NCI-H748 (cell line): ENCODE results near the gene AMELY.
"Not testable (repeated sequence)": the region's sequence is repeated elsewhere in the genome, so short reads cannot be mapped to it uniquely, and the experiment has no call there.

Experiments used
- DNase-seq: peaks from one replicate; lab custom pipeline; 2025; ENCODE audit not compliant: unreplicated experiment; lab: John Stamatoyannopoulos, UW

The AMELY gene, protein sequence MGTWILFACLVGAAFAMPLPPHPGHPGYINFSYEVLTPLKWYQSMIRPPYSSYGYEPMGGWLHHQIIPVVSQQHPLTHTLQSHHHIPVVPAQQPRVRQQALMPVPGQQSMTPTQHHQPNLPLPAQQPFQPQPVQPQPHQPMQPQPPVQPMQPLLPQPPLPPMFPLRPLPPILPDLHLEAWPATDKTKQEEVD

DNA sequence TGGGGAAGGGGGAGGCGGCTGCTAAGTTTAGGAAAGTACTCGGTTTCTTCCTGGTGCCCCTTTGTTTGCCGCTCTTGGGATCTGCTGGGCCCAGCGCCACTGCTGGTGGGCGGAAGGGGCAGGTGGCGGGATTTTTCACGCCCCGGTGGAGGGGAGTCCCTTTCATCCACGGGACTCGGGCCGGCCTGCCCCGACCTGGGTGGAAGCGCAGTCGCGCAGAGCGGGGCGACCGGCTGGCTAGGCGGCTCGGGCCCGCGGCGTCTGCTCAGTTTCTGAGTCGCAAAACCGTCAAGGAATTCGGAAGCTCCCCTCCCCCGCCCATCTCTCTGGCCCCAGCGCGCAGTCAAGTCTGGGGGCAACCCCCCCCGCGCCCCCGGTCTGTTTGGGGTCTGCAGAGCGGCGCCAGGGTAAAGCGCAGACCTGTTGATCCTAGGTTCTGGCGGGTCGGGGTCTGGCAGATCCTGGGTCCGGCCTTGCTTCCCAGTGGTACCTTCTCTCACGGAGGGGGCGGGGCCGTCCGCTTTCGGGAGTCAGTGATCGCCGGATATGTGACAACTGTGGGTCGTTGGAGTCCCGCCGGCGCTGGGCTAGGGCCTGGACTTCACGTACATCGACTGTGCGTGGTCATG, at the start of gene AMELY:
Gene AMELY (minus strand): TSS at position 500 of the 629 bp plus-strand sequence. CDS start 39,144 bp downstream, outside the sequence.
- no peak for DNase-seq

DNA sequence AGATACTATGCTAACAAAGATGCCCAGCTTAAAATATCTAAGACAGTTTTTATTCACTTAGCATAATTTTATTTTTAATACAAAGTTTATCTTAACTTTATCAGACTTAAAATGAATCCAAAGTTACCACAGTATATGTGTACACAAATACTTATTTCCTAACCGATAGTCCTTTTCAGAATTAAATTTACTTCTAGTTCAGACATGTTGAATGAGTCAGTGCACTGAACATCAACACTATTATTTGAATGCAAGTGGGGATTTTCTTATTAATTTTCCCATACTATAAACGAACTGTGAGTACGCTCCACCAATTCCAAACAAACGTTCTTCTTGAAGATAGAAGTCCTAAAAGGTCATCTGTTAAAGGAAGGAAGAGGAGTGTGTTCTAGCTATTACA, 38.4 kb upstream of the AMELY start:
- DNase-seq: no peak

DNA sequence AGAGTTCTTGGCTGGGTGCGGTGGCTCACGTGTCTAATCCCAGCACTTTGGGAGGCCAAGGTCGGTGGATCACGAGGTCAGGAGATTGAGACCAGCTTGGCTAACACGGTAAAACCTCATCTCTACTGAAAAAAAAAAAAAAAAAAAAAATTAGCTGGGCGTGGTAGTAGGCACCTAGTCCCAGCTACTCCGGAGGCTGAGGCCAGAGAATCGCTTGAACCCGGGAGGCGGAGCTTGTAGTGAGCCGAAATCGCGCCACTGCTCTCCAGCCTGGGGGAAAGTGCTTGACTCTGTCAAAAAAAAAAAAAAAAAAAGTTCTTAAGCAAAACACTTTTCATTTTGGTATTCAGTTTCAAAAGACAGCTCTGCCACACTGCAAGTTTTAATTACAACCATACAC, 36.8 kb upstream of the AMELY start:
- no peak for DNase-seq

DNA sequence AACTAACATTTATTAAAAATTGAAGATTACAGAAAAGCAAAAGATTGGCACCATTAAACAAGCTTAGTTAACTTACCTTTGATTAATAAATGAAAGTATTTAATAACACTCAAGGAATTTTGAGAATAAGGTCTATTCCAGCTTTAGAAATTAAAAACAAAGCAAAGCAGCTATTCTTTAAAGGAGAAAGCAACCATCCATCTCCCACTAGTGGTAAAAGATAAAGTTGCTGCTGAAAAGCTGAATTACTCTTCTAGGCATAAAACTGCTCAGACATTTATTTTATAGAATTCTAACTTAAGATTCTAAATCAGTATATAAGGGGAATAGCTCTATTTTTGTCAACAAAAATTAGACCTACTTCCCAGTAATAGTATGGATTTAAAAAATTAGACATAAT, 36.1 kb upstream of the AMELY start:
- DNase-seq: no peak

DNA sequence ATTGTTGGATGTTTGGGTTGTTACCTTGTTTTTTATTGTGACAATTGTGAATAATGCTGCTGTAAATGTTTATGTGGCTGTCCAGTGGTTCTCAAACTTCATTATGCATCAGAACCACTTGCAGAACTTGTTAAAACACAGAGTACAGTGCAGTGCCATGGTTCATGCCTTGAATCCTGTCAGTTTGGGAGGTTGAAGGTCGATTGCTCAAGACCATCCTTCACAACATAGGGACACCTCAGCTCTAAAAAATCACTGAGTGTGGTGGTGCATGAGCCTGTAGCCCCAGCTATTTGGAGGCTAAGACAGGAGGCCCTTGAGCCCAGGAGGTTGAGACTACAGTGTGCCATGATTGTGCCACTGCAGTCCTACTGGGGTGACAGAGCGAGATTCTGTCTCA, 23.9 kb upstream of the AMELY start:
- no peak for DNase-seq

DNA sequence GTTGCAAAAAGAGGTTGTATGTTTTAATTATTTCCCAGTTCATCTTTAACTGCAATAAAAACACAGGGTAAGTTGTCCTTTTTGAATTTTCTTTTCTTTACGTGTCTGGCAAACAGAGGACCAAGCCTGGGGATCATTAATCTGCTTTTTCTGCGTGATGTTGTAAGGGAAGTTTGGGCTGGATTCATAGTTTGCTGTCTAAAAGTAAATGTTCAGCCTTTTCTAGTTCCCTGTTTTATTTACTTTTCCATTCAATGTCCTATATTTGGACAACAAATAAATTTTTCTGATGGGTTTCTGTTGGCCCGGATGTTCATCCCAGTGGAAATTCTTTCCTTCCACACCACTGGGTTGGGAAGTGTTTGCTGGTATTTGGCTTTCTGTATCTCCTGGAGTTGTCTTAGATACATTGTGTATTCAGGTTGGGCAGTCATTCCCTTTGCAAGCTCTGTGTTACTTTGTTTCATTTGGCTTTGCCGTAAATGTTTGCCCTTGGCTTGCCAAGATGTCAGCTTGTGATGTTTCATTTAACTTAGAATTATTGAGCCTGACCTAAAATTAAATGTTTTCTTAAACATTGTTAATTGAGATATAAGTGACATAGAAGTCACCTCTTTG, 20.3 kb upstream of the AMELY start:
- DNase-seq: no peak

DNA sequence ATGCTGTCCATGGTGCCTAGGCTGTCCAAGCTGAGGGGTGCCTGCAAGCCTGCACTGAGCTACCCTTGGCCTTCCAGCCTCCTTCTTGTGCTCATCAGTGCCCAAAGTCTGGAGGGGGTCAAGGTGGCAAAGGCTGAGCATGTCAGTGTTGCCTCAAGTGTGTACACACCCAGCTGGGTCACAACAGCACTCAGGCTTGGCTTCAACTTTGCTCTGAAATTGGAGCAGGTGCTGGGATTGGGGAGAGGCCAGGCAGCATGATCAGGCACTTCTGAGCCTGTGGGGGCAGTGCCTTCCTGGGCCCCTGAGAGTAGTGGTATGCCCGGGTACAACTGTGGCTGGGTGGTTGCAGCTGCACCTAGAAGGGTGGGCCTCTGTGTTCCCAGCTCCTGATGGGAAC, 17.7 kb upstream of the AMELY start:
- no peak for DNase-seq

DNA sequence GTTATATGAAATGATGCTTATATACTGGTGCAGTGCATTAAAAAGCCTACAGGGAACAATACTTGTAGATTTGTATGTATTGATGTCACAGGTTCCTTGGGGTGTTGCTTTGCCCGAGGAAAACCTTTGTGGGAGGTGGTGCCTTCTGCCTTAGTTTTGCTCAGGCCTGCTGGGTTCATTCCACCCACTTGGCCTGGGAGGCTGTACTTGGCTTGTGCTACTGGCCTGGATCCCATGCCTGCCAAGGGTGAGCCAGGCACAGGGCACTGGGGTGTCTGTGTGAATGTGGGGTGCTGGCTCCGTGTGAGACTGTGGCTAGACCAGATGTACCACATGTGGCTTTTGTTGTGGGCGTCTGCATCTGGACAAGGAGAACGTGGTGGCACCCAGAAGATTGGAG, 16.7 kb upstream of the AMELY start:
- DNase-seq: no peak

DNA sequence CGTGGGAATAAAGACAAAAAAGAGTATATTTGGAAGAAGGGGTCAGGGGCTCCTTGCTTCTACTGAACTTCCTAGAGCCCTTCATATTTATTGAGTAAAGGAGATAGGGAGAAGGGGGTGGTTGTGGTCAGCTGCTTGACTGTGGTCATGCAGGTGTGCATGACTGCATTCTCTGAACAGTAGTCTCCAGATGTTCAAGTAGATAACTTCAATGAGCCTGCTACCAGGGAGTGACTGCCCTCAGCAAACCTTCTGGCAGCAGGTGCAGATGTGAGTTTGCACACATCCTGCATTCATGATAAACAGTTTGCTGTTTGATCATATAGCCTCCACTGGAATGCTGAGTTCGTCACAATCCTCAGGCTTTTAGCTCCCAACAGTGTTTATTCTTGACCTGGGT, 9.5 kb upstream of the AMELY start:
- no peak for DNase-seq

DNA sequence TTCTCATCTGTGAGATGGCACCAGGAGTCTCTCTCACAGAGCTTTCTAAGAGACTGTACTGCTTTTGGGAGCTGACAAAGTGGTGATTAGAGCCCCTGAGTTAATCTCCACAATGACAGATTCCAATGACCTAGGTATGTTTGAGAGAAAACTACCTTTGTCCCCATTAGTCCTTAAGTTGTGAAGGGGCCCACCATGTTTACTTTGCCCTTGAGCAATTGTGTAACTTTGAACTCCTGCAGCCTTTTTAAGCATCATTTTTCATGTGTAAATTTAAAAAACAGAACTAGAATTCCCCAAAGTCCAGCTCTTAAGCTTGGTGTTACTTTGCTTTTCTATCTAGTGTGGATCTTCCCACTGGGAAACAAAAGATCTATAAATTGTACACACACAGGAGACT, 1.8 kb upstream of the AMELY start:
- DNase-seq: no peak

DNA sequence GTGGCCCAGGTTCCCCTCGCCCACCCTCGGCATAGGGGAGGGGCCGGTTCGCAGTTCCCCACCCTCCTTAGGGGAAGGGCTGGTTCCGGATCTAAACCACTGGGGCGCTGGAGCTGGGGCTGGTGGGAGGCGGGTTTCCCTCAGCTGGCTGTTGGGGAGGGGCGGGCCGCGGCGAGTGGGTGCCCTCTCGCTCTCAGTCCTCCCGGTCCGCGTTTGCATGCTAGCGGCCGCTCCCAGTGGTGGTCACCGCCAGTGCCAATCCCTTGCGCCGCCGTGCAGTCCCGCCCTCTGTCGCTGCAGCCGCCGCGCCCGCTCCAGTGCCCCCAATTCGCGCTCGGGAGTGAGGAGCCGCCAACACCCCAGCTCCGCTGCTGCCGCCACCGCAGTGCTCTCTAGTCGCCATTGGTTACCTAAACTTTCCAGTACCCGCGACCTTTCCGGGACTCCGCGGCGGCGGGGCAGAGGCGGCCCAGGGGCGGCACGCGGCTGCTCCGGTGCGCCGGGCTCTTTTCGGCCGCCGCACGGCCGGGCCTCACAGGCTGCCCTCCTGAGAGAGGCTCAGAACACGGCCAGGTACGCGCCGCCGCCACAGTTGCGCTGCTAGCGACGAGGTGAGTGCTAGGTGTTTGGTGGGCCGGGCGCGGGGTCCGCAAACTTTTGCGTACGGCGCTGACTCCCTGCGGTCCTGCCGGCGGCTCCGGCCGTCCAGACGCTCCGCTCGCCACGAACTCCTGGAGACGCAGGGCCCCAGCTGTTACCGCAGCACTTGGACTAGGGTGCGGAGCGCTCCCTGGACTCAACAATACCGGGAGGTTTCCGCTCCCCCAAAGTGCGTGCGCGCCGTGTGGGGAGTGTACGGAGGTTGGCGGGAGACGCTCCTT, 940 bp downstream of the AMELY start, which contains the start of gene TBL1Y:
Gene TBL1Y (plus strand): TSS at position 326 of the 881 bp plus-strand sequence. CDS start 114,388 bp downstream, outside the sequence.
- no peak for DNase-seq

DNA sequence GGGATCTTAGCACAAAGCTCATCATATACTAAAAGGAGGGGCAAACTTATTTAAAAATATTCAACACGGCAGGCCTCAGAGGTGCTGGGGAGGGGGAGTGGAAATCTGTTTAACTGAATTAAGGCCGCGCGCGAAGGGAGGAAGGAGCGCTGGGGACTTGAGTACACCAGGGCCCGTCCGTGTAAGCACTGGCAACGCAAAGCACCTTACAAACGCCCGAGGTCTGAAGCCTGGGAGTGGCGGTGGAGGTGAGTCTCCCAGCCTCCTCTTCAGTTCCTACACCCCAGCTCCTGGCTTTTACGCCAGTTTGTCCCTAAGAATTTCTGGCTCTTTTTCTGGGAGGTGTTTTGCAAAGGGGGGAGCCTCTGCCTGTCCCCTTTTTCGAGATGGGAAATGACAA, 1.7 kb downstream of the AMELY start:
- DNase-seq: no peak

DNA sequence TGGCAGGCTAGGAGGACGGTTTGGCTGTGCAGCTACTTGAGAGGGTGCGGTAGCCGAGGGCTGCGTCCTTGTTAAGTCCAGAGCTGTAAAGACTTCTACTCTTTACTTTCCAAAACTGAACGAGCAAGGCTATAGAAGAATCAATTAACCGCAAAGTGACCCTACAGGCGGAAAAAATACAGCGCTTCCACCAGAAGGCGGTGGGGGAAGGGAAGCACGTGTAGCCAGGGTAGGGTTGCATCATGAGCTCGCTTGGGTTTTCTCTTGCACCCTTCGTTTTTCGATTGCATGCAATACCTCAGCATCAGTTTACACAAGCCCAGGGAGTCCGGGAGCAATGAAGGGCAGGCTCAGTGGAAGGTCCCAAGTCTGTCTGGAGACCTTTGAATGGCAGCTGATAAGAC, 2.4 kb downstream of the AMELY start:
- DNase-seq: no peak

DNA sequence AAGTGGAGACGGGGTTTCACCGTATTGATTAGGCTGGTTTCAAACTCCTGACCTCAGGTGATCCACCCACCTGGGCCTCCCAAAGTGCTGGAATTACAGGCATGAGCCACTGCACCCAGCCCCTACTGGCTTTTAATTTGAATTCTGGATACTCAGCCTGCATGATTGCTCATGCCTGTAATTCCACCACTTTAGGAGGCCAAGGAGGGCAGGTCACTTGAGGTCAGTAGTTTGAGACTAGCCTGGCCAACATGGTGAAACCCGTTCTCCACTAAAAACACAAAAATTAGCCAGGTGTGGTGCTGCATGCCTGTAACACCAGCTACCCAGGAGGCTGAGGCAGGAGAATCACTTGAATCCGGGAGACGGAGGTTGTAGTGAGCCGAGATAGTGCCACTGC, 3.5 kb downstream of the AMELY start:
- DNase-seq: not testable (repeated sequence)

DNA sequence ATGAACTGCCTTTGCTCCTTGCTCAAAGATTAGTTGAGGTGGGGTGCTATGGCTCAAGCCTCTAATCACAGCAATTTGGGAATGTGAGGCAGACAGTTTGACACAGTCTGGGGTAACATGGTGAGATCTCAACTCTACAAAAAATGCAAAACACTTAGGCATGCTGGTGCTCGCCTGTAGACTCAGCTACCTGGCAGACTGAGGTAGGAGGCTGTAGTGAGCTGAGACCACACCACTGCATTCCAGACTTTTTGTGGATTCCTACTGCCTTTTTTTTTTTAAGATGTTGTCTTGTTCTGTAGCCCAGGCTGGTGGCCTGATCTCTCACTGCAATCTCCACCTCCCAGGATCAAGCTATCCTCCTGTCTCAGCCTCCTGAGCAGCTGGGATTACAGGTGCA, 4.0 kb downstream of the AMELY start:
- DNase-seq: no peak

DNA sequence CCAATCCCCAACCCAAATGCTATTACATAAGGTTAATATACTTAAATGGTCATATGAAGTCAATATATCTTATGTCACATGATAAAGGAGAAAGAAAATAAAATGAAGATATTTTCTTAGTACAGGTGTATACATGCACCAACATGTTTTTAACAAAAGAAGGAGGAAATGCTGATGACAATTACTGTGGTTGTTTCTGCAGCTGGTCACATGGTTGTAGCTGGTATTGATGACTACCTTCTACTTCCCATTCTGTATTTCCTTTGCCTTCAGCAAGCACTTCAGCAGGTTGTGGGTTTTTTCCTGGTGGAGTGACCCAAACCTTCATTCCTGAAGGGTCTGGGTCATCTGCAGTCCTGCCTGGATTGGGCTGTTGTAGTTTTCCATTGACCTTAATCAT, 9.4 kb downstream of the AMELY start:
- DNase-seq: not testable (repeated sequence)

DNA sequence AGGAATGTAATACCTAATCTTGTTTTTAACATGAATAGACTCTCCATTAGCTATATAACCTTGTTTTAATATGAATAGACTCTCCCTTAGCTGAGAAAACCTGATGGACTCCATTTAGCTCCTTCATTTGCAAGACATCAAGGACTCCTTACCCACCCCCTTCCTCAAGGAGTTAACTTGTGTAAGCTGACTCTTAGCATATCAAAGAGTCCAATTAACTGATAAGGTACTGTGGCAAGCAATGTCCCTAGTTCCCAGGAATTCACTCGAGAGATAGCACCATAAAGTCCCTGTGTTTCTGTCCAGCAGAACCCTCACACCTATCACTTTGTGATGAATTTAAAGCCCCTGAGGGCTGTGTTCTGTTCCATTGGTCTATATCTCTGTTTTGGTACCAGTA, 16.3 kb downstream of the AMELY start:
- no peak for DNase-seq

DNA sequence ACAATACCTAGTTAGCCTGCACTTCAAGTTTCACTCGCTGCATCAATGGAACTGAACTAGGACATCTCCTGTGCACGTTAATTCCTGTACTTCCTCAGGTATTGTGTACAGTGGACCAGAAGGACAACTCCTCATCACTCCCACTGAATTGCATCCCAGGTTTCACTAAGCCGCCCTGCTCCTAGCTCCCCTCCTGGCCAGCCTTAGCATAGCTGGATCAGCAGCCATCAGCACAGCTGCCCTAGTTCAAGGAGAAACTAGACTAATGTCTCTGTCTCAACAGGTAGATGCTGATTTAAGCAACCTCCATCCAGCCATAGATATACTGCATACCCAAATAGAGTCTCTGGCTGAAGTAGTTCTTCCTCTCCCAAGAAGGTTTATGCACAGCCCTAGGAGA, 17.1 kb downstream of the AMELY start:
- DNase-seq: no peak

DNA sequence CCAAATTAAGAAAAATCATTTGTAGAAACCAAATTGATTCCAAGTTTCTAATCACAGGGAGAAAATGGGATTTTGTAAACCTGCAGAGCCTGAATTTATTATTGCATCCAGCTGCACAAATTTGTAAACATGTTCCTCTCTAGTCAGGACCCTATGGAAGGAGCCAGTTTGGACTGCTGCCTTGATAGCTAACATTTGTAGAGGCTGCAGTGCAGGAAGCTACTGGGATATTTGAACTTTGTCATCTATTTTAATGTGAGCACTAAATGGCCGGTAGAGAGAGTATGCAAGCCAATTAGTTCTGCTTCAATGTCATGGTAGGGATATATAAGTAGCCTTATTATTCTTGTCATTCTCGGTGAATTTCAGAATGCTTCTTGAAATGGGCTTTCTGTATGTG, 62.2 kb downstream of the AMELY start:
- no peak for DNase-seq

DNA sequence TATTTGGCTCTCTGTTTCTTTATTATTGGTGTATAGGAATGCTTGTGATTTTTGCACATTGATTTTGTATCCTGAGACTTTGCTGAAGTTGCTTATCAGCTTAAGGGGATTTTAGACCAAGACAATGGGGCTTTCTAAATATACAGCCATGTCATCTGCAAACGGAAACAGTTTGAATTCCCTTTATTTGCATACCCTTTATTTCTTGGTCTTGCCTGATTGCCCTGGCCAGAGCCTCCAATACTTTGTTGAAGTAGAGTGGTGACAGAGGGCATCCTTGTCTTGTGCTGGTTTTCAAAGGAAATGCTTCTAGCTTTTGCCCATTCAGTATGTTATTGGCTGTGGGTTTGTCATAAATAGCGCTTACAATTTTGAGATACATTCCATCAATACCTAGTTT, 68.9 kb downstream of the AMELY start:
- not testable (repeated sequence) for DNase-seq
